Measurements from ENCODE around the gene AUH.

- TF ChIP-seq RAD21 (conservative IDR thresholded peaks at IDR 0.05) (no peak), EP300 (conservative IDR thresholded peaks at IDR 0.05; ENCODE audit: poor library complexity, severe bottlenecking) (no peak), CTCF (IDR thresholded peaks at IDR 0.05; ENCODE audit: poor library complexity, severe bottlenecking) (no peak)
Observed at GRCh38 chr9:91332546-91333231, 29.0 kb downstream of the AUH start.
